Measurements from ENCODE around the gene GFI1B. TPM values are rescaled to one million over a fixed set of nuclear protein-coding genes. Genes with fewer than 3 reads are reported as not detected.
"Not testable (repeated sequence)": the region's sequence is repeated elsewhere in the genome, so short reads cannot be mapped to it uniquely, and the experiment has no call there.

Gene GFI1B
- total RNA-seq, 8 experiments from 2014 or later = 0.09 to 0.85 (median 0.13) TPM; not detected in 2

DNA sequence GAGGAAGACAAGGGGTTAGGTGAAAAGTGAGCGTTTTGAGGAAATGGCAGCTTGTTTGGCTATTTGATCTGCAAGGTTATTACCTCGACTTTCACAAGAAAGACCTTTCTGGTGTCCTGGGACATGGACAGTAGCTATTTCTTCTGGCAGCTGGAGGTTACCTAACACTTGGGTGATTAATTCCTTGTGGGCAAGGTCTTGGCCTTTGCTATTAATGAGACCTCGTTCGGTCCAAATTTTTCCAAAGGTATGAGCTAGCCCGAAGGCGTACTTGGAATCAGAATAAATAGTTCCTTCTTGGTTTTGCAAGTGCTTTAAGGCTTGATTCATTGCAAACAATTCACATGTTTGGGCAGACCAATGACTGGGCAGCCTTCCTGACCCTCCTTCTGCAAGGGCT is 57.2 kb downstream of the GFI1B start:
- WGBS, 10 experiments = 84 to 100% (median 92%) methylated on average over 2 to 6 of the region's 6 CpGs; no CpG with 5 or more reads in 2 of the 10 experiments
- no peak for ATAC-seq (replicated peaks in 6 of 8)
- in situ Hi-C loops (cut with MboI; ENCODE audit: low pct_unique_long_range_greater_than_20kb in 2 of 9, low sequenced_read_pairs in 9 of 9, unreplicated experiment in 9 of 9) = loop anchor here in 2 of 9 experiments (25.0 kb wide), 1 partner anchor 452 kb away; the partner anchor contains the start of gene SLC2A6 (in 2 of the 2)

DNA sequence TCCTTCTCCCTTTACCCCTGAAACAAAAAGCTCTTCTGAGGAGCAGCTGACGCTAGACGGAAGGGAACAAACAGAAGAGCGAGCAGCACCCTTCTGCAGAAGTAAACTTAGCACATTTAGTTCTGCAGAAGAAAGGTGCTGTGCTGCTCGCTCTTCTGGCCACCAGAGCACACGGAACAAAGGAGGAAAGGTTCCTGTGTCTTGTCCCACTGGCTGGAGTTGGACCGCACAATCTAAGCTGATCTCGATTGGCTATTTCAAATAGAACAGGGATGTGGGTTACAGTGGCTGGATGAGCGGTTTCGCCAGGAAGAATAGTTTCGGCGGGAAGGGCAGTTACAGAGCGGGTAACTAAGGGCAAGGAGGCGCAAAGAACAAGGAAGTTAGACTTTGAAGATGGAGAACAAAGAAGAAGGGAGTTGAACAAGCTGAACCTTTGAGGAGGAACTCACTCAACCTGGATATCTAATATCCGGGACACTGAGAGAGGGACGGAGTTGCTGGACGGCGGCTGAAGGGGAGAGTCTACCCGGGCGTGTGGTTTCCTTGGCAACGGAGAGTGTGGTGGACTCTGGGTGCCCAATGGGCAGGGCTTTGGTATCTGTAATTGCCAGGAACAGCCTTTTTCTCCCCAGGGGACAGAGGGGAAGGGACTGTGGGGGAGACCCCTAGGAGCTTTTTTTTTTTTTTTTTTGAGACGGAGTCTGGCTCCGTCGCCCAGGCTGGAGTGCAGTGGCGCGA is 59.5 kb downstream of the GFI1B start:
- H3K27ac ChIP-seq = no peak overlapping the region
- in situ Hi-C loops (cut with MboI; ENCODE audit: low pct_unique_long_range_greater_than_20kb in 2 of 9, low sequenced_read_pairs in 9 of 9, unreplicated experiment in 9 of 9) = loop anchor here in 2 of 9 experiments (25.0 kb wide), 1 partner anchor 449 kb away; the partner anchor contains the start of gene SLC2A6 (in 2 of the 2)
- no peak for ATAC-seq (replicated peaks in 6 of 8)
- H3K4me3 ChIP-seq = no peak overlapping the region
- 87 to 100% (median 94%) methylated on average over 3 to 18 of the region's 25 CpGs for WGBS, 10 experiments
- no peaks in the 10 kb centered on the region for H3K4me1 ChIP-seq (replicated peaks in 1 of 2)

More for the DNA sequence above, 57.2 kb downstream of the GFI1B start:
- Histone ChIP-seq H3K4me3 (no peak overlapping the region), H3K27ac (no peak overlapping the region), H3K4me1 (replicated peaks in 1 of 2) (peaks cover 10 to 11% of the 10 kb centered on the region in 2 donors)

DNA sequence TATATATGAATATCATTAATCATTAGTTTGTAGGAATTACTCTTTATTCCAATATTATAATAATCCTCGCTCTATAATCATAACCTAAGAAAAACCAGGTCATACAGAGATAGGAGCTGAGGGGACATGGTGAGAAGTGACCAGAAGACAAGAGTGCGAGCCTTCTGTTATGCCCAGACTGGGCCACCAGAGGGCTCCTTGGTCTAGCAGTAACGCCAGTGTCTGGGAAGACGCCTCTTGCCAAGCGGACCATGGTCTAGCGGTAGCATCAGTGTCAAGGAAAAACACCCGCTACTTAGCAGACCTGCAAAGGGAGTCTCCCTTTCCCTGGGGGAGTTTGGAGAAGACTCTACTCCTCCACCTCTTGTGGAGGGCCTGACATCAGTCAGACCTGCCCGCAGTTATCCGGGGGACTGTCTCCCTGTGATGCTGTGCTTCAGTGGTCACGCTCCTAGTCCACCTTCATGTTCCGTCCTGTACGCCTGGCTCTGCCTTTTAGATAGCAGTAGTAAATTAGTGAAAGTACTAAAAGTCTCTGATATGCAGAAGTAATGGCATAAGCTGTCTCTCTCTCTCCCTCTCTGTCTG is 62.5 kb downstream of the GFI1B start:
- in situ Hi-C loops (cut with MboI; ENCODE audit: low pct_unique_long_range_greater_than_20kb in 2 of 9, low sequenced_read_pairs in 9 of 9, unreplicated experiment in 9 of 9) = loop anchor here in 2 of 9 experiments (25.0 kb wide), 1 partner anchor 446 kb away; the partner anchor contains the start of gene SLC2A6 (in 2 of the 2)
- not testable (repeated sequence) for H3K27ac ChIP-seq; H3K4me3 ChIP-seq; H3K4me1 ChIP-seq (replicated peaks in 1 of 2); ATAC-seq (replicated peaks in 6 of 8)
- WGBS, 10 experiments = 79 to 100% (median 90%) methylated on average over 2 to 6 of the region's 12 CpGs; no CpG with 5 or more reads in 5 of the 10 experiments

Other genes starting within 250 kb of the GFI1B start
- 1 to 10 TPM in 3 of 8 experiments, under 1 TPM in 5; 0.64 to 6.6 (median 0.95) TPM for gene AK8, start 100.4 kb upstream of the GFI1B start, total RNA-seq
- gene SPACA9, start 99.8 kb upstream of the GFI1B start, total RNA-seq = 10 to 100 TPM in 1 of 8 experiments, 1 to 10 TPM in 7; 5.0 to 18.7 (median 6.5) TPM
- 10 to 100 TPM; 22.0 to 58.6 (median 31.4) TPM for gene TSC1, start 34.1 kb upstream of the GFI1B start, total RNA-seq
- gene GTF3C5, start 52.3 kb downstream of the GFI1B start, total RNA-seq = 10 to 100 TPM; 35.8 to 77.3 (median 45.1) TPM
- 1 to 10 TPM in 3 of 8 experiments, under 1 TPM in 5; 0.38 to 1.6 (median 0.84) TPM for gene CEL, start 83.3 kb downstream of the GFI1B start, total RNA-seq
- 10 to 100 TPM; 18.3 to 85.1 (median 52.9) TPM for gene RALGDS, start 142.5 kb downstream of the GFI1B start, total RNA-seq
- gene GBGT1, start 185.2 kb downstream of the GFI1B start, total RNA-seq = 1 to 10 TPM in 3 of 8 experiments, under 1 TPM in 5; 0.14 to 2.4 (median 0.75) TPM
- gene OBP2B, start 230.6 kb downstream of the GFI1B start, total RNA-seq = under 1 TPM in 1 of 8 experiments, not detected in 7; 0.33 TPM

Measured in motor neuron (in vitro differentiated cells).